ENCODE measurements around the gene FBXW8. TPM values are rescaled to one million over a fixed set of nuclear protein-coding genes. Genes with fewer than 3 reads are reported as not detected.

Gene FBXW8
- total RNA-seq, 1 donor from 2014 or later = 13.8 TPM

- peaks cover 38% of the 10 kb centered on the region for H3K4me1 ChIP-seq
- intact Hi-C loops (cut with DNase I) = no loop called here
Observed at GRCh38 chr12:116918464-116918863, 7.7 kb downstream of the FBXW8 start.

DNA sequence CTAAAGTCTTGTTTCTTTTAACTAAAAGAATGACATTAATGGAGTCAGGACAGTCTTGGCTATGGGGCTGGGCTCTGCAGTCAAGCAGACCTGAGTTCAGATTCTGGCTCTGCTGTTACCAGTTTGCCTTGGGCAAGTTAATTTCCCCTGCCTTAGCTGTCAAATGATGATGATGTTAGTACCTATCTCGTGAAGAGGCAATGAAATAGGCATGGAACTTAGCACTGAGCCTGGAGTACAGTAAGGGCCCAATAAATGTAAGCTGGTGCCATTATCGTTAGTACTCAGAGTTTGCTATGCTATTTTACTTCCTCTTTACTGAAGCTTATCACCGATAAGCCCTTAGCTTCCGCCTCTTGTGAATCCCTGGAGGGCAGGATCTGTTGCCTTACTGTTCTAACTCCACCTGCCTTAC, 8.5 kb downstream of the FBXW8 start:
- Histone ChIP-seq H3K27ac (no peak overlapping the region), H3K27me3 (no peaks in the 10 kb centered on the region), H3K4me1 (peaks cover 38% of the 10 kb centered on the region), H3K36me3 (no peaks in the 10 kb centered on the region), H3K9me3 (no peaks in the 10 kb centered on the region), H3K4me3 (no peak overlapping the region)
- DNase-seq (ENCODE audit: extremely low spot score in 2 of 2) = no peak
- intact Hi-C loops (cut with DNase I) = no loop called here
- TF ChIP-seq, protein P1, sequence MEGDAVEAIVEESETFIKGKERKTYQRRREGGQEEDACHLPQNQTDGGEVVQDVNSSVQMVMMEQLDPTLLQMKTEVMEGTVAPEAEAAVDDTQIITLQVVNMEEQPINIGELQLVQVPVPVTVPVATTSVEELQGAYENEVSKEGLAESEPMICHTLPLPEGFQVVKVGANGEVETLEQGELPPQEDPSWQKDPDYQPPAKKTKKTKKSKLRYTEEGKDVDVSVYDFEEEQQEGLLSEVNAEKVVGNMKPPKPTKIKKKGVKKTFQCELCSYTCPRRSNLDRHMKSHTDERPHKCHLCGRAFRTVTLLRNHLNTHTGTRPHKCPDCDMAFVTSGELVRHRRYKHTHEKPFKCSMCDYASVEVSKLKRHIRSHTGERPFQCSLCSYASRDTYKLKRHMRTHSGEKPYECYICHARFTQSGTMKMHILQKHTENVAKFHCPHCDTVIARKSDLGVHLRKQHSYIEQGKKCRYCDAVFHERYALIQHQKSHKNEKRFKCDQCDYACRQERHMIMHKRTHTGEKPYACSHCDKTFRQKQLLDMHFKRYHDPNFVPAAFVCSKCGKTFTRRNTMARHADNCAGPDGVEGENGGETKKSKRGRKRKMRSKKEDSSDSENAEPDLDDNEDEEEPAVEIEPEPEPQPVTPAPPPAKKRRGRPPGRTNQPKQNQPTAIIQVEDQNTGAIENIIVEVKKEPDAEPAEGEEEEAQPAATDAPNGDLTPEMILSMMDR (IDR thresholded peaks at IDR 0.05) = no peak
- no peak for TF ChIP-seq POLR2AphosphoS5 (IDR thresholded peaks at IDR 0.05; ENCODE audit: insufficient read depth in 1 of 2, low read depth in 1 of 2)
- TF ChIP-seq POLR2A (IDR thresholded peaks at IDR 0.05) = no peak

More at GRCh38 chr12:116918464-116918863, 7.7 kb downstream of the FBXW8 start:
- Histone ChIP-seq H3K27ac (no peak overlapping the region), H3K27me3 (no peaks in the 10 kb centered on the region), H3K36me3 (no peaks in the 10 kb centered on the region), H3K4me3 (no peak overlapping the region), H3K9me3 (no peaks in the 10 kb centered on the region)
- DNase-seq (ENCODE audit: extremely low spot score in 2 of 2) = no peak
- no peak for TF ChIP-seq POLR2AphosphoS5 (IDR thresholded peaks at IDR 0.05; ENCODE audit: insufficient read depth in 1 of 2, low read depth in 1 of 2)
- TF ChIP-seq, protein P1 (IDR thresholded peaks at IDR 0.05) = no peak
- no peak for TF ChIP-seq POLR2A (IDR thresholded peaks at IDR 0.05)

- DNase-seq (ENCODE audit: extremely low spot score in 2 of 2) = no peak
- Histone ChIP-seq H3K4me1 (peaks cover 38% of the 10 kb centered on the region), H3K27me3 (no peaks in the 10 kb centered on the region), H3K36me3 (no peaks in the 10 kb centered on the region), H3K4me3 (no peak overlapping the region), H3K9me3 (no peaks in the 10 kb centered on the region), H3K27ac (no peak overlapping the region)
- TF ChIP-seq POLR2A (IDR thresholded peaks at IDR 0.05) (no peak), POLR2AphosphoS5 (IDR thresholded peaks at IDR 0.05; ENCODE audit: insufficient read depth in 1 of 2, low read depth in 1 of 2) (no peak)
- TF ChIP-seq, protein P1 (IDR thresholded peaks at IDR 0.05) = no peak
- intact Hi-C loops (cut with DNase I) = no loop called here
Observed at GRCh38 chr12:116919706-116920485, 9.1 kb downstream of the FBXW8 start.

GRCh38 chr12:116920939-116921338, 10.2 kb downstream of the FBXW8 start:
- intact Hi-C loops (cut with DNase I) = no loop called here
- Histone ChIP-seq H3K27ac (no peak overlapping the region), H3K36me3 (no peaks in the 10 kb centered on the region), H3K4me3 (no peak overlapping the region), H3K4me1 (peaks cover 38% of the 10 kb centered on the region), H3K27me3 (no peaks in the 10 kb centered on the region), H3K9me3 (no peaks in the 10 kb centered on the region)
- no peak for DNase-seq (ENCODE audit: extremely low spot score in 2 of 2)
- TF ChIP-seq POLR2AphosphoS5 (IDR thresholded peaks at IDR 0.05; ENCODE audit: insufficient read depth in 1 of 2, low read depth in 1 of 2) (no peak), POLR2A (IDR thresholded peaks at IDR 0.05) (no peak)
- TF ChIP-seq, protein P1 (IDR thresholded peaks at IDR 0.05) = no peak

All from vagina (tissue), 2 donors.